EL (cell line): ENCODE data around the gene GSK3A.

ENCODE experiments used
- DNase-seq: peaks from one replicate; pipeline ENCODE4 v3.0.0-alpha.2; 2016

Gene GSK3A

DNA sequence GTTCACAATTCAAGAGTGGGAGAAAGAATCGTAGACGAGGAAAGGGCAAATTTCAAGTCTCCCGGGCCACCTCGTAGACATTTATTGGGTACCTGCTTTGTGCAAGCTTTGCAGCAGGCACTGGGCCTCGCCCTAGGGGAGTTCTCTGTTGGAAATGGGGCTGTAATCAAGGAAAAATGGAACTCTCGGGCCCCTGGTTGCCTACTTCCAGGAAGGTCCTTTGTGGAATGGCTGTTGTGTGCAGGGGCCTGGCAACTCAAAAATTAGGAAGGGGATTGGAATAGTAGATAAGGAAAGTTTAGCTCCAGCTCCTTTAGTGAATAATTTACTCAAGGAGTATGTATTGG is 21.7 kb downstream of the GSK3A start:
- DNase-seq = no peak

DNA sequence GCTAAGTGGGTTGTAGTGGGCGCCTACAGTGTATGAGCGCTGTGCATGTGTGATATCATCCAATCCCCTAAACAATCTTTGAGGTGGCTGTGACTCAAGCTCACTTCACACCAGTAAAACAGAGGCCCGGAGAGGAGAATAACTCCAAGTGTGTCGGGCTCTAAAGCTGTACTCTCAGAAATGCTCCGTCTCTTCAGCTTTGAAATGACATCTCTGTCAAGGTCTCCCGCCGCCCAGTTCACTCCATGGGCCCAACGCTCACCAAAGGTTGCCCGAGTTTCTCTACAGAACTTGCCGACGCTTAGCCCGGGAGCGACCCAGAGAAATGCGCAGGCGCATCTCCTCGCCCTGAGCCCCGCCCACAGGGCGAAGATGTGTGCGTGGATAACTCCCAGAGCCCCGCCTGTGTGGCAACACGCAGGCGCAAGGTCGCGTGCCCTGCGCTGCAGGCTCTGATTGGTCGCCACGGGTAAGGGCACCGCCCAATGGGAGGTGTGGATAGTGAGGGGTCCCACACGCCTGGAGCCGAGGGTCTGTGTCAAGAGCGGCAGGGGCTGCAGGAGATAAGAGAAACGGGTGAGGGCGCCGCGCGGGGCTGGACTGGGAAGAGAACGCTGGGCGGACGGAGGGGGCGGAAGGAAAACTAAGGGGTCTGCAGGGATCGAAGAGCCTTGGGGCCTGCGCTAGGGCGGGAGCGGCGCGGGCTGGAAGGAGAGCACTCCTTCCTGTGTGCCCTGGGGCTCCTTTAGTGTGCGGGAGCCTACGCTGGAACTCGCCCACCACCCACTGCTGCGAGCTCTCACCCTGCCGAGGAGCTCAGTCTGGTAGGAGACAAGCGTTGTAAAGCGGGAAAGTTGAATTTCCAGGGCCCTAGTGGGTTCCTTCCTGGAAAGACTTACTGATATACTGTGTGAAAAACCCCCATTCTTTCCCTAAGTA is 22.3 kb downstream of the GSK3A start, which contains the start of gene ZNF526:
Gene ZNF526 (plus strand): TSS at position 501 of the 939 bp plus-strand sequence. CDS start 4,092 bp downstream, outside the sequence.
- DNase-seq = peak; percentile 98

DNA sequence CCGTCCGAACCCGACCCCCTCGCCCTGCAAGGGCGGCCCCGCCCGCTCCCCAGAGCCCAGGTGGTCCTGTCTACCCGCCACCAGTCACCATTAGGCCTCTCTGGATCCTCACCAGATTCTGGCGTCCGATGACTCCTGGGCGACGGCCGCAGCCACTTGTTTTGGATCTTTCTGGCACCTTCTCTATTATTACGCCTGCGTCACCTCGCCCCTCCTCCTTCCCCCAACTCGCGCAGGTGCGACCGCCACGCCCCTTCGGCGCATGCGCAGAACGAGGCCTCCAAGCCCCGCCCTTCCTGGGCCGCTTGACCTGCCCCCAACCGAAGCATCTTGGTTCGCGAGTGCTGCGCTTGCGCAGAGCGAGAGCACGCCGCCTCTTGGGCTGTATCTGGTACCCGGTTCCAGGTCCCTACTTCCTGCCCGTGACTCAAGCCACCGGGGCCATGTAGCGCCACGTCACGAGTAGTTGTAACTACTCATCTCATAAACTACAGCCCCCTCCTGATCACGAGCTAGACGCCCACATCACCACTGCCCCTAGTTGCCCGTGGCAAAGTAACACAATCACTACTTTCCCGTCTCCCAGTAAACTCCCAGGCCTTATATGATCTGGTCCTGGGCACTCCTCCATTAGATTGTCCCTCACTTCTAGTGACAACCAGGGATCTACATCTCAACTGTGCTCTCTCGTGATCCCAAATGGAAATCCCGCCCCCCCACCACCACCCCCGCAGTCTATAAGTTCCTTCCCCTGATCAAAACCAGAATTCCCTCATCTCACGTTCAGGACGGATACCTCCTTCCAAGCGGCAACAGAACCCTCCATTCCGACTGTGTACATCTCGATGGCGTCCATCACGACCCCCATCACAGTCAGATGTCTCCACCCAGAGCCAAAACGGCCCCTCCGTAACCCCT is 24.6 kb downstream of the GSK3A start, which contains the start of gene DEDD2:
Gene DEDD2 (minus strand): TSS at position 158 of the 918 bp plus-strand sequence. CDS start 670 bp downstream, outside the sequence.
- peak; percentile 99 for DNase-seq

DNA sequence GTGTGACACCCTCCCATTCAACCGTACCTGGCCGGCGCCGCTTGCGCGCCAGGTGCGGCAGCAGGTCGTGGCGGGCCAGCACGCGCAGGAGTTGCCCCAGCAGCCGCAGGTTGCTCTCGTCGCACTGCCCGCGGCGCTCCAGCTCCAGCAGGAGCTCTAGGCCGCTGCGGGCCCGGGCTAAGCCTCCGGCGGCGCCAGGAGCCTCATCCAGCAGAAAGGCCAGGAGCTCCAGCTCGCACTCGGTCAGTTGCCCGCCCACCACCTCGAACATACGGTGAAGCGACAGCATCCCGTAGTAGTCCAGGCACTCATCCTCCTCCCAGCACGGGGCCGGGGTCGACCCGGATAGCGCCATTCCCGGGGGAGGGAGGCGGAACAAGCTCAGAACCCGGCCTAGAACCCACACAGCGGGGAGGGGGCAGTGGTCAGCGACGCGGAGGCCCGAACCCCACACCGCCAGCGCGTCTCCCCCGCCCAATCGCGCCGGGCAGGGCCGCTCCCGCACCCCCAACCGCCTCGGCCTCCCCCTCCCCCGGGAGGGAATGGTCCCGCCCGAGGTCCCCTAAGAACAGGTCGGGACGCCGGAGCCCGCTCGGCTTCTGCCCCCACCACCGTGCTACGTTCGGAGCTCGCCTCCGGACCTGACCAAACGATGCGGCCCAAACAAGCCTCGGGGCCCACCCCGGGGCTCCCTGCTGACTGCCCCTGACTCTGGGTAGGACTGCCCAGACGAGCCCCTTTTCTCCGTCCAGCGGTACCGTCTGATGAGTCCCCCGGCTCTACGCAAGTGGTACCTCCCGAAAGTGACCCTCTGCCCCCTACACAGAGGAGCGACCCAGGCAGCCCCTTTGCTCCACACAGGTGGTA is 25.5 kb downstream of the GSK3A start:
- peak; percentile 44 for DNase-seq

DNA sequence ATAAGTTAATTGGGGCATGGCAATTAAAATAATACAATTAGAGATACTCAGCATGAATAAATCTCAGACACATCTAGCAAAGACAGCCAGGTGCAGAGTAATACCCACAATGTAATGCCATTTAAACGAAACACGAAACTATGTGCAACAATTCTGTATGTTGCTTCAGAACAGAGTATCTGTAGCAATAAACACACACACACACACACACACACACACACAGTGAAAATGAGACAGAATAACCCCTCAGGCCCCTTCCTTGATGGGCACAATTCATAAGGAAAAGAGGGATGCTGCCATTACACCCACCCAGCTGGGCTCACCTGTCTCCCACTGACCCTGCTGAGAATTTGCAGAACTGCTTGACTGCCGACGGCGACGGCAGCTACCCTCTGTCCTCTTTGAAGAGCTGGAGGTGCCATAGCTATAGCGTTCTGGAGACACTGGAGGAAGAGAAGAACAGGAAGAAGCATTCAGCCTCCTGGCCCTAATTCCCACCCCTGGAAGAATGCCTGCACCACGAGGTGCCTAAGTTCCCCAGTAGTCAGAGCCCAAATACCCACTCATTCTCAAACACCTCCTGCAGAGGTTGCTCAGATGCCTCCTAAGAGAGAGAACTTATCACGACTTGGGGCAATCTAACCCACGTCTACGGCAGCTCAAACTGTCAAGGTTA is 27.5 kb downstream of the GSK3A start:
- no peak for DNase-seq

DNA sequence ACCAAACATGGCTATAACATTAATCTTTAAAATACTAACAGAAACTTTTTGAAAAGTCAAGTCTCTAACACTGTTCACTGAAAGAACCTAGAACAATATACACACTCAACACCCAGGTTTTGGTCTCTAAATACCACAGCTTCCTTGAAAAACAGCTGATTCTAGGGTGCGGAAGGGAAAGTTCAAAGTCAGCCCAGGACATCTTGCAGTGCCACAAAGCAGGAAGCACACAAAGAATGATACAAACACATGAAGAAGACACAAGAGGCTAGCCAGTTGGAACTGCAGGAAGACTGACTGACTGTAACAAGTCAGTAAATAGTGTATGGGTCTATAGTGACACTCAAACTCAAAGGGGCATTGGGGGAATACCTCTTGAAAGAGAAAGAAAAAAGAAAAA is 29.5 kb downstream of the GSK3A start:
- DNase-seq = no peak

DNA sequence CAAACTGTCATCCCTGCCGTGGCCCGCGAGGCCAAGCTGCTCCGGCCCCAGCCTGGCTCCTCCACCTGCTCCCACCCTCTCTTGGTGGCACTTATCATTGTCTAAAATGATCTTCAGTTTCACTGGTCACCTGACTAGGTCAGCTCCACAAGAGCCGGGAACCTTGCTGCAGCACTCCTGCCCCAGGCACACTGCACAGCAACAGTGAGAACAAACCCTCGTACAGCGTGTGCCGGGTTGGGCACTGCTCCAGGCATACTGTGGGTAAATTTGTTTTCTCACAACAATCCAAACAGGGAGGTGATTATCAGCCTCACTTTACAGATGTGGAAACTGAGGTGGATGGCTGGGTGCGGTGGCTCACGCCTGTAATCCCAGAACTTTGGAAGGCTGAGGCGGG is 33.8 kb downstream of the GSK3A start:
- DNase-seq = no peak

DNA sequence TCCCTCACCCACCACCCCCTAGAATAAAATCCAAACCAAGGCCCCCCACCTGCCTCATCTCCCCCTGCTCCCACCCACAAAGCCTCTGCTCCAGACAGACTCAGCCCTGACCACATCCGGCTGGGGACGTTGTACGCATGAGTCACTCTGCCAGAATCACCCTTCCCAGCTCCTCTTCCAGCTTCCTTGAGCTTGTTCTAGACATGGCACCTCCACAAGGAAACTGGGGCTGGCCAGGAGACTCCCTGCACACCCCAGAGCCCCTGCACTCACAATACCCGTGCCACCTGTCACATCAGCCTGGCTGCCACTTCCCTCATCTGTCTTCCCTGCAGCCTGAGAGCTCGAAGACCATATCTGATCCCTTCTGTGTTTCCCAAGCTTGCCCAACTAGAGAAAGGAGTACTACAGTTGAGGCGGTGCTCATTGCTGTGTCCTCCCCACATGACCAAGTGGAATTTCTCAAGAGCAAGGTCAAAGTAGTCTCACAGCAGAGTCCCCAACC is 34.6 kb downstream of the GSK3A start:
- peak; percentile 89 for DNase-seq

DNA sequence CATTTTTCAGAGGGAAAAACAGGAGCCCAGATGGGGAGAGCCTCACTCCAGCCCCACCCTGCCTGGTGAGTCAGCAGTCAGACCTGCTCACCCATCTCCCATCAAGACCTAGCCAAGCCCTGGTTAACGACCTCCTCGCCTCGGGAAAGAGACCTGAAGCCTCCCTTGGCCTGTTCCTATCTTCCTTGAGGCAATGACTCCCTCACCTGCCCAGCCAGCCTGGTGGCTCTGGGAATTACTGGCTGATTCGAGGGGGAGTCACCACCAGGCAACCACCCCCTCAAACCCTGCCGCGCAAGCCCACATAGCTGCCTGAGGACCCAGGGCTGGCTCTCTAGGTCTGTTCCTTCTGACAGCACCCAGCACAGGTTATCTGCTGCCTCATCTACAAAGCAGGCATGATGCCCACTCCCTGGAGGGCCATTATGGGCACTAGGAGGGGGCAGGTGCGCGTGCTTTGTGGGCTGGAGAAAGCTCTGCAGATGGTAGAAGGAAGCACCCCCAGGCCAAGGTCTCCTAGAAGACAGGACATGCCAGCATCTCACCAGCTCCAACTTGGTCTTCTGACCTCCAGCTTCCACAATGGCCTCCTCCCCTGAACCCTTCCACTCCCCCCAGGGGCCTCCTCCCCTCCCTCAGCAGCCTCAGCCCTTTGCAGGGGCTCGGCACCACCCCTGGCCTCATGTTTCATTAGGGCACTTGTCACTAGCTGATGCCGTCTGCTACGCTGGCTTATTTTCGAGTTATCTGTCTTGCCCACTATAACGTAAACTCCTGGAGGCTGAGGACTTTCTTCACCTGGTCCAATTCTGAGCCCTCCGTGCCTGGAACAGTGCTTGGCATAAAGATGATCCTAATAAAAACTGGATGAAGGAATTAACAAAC is 35.3 kb downstream of the GSK3A start:
- DNase-seq = peak; percentile 76

DNA sequence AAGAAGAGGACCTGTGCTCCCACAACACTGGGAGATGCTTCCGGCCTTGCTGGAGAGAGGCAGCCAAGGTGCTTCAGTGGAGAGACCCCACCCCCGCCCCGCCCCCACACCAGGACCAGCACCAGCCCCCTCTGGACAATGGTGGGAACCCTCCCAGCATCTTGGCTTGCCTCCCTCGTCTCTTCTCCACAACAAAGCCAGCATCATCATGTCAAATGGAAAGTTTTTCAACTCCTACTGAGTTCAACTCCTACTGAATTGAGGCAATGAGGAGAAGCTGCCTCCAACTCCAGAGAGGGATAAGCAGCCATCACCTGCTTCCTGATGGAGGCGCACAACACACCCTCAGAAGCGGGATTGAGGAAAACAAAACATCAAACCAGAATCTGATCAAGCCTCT is 37.7 kb downstream of the GSK3A start:
- DNase-seq = no peak

DNA sequence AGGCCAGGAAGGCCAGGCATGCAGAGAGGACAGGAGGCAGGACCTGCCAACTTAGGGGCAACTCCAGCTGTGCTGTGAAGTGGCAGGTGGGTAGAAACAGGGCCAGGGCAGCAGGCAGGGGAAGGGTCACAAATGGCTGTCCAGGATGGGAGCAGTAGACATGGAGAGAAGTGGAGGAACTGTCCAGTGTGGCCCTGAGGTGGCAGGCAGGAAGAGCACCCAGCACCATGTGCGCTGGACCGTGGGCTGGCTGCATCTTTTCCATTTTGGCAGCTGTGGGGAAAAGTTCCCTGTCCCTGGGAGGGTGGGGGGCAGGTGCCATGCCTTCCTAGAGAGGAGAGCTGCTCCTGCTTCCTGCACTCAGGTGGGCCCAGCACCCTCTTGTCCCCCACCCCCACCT is 38.7 kb downstream of the GSK3A start:
- DNase-seq = no peak

DNA sequence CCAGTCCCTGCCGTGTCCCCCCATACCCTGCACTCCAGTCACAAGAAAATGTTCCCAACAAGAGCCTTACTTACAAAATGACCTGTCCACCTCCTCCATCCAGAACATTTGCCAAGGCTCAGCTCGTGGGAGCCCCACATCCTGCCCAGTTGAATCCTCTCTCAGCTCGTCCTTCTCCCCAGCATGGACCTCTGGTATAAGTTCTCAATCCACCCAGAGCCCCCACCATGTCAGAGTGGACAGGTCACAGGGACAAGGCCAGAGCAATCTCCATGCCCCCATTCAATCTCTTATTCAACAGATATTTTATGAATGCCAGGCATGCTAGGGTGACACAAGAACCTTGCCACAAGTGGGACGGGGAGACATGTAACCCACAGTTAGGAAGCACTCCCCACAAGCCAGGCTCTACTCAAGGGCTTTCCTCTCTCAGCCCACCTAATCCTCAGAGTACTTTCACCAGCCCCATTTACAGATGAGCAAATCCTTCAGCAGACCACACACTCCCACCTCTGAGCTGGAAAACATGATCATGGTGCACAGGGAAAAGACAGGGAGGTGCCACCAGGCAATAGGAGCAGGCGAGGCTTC is 40.0 kb downstream of the GSK3A start:
- DNase-seq = no peak

DNA sequence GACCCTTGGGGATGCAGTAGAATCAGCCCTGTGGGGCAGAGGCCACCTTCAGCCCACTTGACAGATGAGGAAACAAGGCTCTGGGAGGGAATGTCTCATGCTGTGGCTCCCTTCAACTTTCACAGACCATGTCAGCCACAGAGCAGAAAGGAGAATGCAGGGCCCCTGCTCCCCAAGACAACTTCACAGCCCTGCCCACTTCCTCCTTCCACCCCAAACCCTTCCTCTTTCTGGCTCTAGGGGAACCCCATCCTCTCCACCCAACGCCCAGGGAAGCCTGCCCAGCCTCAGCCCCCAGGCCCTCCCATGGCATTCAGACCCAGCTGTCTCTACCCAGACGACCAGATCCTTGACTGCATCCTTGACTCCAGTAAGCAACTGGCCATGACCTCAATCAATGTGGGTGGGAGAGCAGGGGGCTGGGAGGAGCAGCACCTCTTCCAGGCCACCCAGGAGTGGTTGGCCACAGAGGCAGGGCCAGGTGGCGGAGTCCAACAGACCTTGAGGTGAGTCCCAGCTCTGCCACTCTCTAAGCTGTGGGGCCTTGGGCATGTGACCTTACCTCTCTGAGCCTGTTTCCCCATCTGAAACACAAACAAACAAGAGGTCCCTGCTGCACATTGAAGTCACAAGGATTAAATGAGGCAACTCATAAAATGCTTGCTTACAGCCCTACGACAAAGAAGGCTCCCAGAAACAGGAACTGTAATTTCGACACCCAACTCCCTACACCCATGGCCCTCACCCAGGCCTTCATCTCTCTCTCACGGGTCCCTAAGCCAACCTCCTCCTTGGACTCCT is 40.7 kb downstream of the GSK3A start:
- no peak for DNase-seq

DNA sequence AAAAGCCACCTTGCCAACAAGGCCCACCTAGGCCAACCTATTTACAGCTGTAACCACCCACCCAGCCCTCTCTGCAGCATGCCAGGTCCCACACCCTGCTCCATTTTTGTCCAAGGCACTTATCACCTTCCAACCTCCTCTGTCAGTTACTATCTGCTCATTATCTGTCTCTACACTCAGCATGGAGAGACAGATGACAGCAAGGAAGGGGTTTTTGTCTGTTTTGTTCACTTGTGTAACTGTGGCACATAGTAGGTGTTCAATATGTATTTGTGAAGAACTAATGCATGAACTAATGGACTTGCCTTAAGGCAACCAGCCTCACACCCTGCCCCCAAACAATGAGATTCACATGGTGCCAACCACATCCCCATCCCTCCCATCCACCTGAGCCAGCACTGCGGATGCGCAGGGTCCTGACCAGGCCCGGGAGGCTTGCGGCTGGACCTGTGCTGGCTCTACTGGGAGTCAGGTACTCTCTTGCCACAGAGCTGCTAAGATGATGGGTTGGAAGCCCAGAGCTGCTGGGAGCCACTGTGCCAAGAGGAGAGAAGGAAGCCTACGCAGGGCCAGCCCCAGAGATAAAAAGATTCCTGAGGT is 42.2 kb downstream of the GSK3A start:
- DNase-seq = no peak

DNA sequence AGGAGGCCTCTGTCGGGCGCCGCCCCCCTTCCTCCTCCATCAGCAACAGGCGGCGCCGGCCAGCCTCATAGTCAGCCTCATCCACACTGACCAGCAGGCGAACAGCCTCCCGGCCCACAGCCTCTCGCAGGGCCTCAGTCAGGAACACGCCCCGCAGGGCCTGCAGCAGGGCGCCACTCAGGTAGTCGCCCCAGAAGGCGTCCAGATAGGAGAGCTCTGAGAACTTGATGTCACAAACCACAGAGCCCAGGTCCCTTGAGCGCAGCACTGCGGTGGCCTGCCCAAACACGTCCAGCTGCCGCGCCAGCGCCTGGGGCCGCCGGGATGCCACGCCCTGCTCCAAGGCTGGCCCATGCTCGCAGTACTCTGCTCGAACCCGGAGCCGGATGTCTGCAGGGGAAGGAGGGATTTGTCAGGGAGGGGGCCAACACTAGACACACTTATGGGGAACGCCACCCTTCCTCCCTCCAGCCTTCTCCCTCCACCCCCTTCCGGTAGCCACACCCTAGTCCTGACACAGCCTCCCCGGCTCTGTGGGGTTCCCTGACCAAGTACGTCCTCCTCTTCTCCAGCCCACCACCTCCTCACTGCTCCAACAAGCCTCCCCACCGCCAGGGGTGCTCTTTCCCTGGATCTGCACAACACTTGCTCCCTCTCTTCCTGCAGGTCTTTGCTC is 42.8 kb downstream of the GSK3A start:
- no peak for DNase-seq

DNA sequence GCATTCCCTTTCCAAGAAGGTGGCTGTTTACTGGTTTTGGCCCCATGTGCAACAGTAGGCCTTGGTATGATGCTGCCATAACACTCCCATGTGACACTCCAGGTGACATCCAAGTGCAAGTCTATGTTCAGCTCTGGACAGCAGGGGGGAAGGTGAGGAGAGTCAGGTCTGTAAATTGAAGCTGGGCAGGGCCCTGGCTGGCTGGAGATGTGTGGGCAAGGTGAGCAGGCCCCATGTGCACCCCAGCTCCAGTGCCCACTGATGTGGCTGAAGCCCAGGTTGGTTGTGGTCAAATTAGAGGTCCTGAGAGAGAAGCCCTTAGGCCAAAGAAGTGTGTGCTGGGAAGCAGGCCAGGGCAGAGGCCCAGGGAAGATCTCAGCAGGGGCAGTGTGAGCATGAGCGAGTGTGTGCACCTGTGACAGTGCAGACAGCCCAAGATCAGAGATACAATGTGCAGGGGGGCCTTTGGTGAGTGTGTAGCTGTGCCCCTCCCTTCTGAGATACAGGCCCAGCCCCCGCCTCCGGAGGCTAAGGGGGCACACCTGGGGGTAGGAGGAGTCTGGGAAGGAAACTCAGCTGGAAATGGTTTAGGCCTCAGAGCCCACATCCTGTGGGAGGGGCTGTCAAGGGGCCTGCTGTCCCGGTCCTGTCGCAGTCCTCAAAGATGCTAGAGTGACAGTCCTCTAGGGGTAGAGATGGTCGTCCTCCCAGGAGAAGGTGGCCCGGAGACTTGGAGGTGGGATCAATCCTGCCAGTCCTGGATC is 43.5 kb downstream of the GSK3A start:
- DNase-seq = no peak

DNA sequence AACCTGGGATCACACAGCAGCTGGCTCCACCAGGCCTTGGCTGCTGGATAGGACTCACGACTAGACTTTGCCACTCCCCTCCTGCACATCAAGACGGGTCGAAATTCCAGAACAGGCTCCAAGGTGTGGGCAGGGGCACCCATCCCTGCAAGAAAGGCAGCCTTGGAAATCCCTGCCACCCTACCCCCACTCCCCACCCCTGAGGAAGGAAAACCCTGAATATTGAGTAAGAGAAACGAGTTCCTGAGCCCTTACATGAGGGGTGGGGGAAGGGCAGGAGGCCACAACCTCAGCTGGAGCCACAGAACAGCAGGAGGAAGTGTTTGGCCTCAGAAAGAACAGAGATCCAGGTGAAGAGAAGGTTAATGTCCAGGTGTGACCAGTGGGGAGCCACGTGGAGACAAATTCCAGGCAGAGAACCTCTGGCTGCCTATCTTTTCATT is 45.0 kb downstream of the GSK3A start:
- DNase-seq = no peak
